Mesothelial cell of epicardium (in vitro differentiated cells): ENCODE data around the gene BRIP1. TPM values are rescaled to one million over a fixed set of nuclear protein-coding genes. Genes with fewer than 3 reads are reported as not detected.

Experiments used
- DNase-seq, 2 experiments: peaks; one replicate each; pipeline ENCODE4 v3.0.0; 2021; ENCODE audit warnings: low spot score in 2 of 2; ENCODE audit not compliant: unreplicated experiment in 2 of 2
- H3K27ac Mint-ChIP-seq: 2 replicates; pipeline ENCODE4 v1.8.0; 2021; ENCODE audit warnings: mixed read lengths
- H3K27me3 Mint-ChIP-seq: 2 replicates; pipeline ENCODE4 v1.8.0; 2021; ENCODE audit warnings: low read depth, mixed read lengths
- H3K36me3 Mint-ChIP-seq: 2 replicates; pipeline ENCODE4 v1.8.0; 2021; ENCODE audit warnings: mixed read lengths
- H3K4me1 Mint-ChIP-seq: 2 replicates; pipeline ENCODE4 v1.8.0; 2021; ENCODE audit warnings: mixed read lengths
- H3K4me3 Mint-ChIP-seq: 2 replicates; pipeline ENCODE4 v1.8.0; 2021; ENCODE audit warnings: mild to moderate bottlenecking, moderate library complexity, mixed read lengths
- H3K9me3 Mint-ChIP-seq: 2 replicates; pipeline ENCODE4 v1.8.0; 2021; ENCODE audit warnings: mixed read lengths
- total RNA-seq: library from RNA; stranded (reverse); gene quantifications from 3 replicates; pipeline ENCODE4 v1.2.1, GENCODE V29; 2021
- TF ChIP-seq, protein P1 (sequence below): fragments of 200-600 bp; sonication (generic); IDR thresholded peaks from one replicate; pipeline ENCODE4 v1.5.0; 2021; ENCODE audit warnings: antibody characterized with exemption; ENCODE audit not compliant: unreplicated experiment

BRIP1 gene
- total RNA-seq, 1 donor from 2014 or later: 12.3 TPM

DNA sequence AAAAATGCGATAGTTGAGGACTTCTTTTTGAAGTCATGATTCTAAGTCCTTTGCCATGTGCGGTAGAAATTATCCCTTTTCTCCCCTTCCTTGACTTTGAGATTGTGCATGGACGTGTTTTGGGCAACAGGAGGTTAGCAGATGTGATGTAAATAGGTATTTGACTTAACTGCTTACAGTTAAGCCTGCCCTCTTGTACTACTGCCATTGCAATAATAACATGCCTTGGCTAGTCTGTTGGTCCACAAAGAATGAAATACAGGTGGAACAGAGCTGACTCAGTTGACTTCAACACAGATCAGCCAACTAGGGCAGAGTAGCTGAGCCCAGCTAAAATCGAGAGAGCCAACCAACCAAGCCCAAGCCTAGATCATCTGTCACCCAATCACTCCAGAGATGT lies 125.5 kb downstream of the BRIP1 start:
- H3K9me3 Mint-ChIP-seq: peaks cover 47% of the 10 kb centered on the region
- H3K4me1 Mint-ChIP-seq: no peaks in the 10 kb centered on the region
- H3K4me3 Mint-ChIP-seq: no peak overlapping the region
- H3K27ac Mint-ChIP-seq: no peak overlapping the region
- H3K27me3 Mint-ChIP-seq: no peaks in the 10 kb centered on the region
- TF ChIP-seq, protein P1, sequence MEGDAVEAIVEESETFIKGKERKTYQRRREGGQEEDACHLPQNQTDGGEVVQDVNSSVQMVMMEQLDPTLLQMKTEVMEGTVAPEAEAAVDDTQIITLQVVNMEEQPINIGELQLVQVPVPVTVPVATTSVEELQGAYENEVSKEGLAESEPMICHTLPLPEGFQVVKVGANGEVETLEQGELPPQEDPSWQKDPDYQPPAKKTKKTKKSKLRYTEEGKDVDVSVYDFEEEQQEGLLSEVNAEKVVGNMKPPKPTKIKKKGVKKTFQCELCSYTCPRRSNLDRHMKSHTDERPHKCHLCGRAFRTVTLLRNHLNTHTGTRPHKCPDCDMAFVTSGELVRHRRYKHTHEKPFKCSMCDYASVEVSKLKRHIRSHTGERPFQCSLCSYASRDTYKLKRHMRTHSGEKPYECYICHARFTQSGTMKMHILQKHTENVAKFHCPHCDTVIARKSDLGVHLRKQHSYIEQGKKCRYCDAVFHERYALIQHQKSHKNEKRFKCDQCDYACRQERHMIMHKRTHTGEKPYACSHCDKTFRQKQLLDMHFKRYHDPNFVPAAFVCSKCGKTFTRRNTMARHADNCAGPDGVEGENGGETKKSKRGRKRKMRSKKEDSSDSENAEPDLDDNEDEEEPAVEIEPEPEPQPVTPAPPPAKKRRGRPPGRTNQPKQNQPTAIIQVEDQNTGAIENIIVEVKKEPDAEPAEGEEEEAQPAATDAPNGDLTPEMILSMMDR: no peak
- DNase-seq: no peak
- peaks cover 62% of the 10 kb centered on the region for H3K36me3 Mint-ChIP-seq

DNA sequence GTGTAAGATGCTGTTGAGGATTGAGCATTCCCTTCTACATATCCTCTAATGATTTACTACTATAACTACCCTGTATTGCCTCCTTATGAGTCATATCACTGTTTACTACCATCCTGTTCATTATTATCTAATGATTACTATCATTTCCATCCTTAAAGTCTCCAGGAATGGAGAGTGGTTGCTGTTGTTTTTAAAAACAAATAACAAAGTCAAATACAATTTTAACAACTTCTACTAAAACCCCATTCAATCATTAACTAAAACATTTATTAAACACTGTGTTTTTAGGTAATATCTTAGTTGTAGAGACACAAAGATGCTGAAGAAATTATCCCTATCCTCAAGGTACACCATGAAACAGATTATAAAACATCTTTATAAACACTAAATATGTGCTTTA lies 126.9 kb downstream of the BRIP1 start:
- Mint-ChIP-seq H3K36me3 (peaks cover 48% of the 10 kb centered on the region), H3K4me3 (no peak overlapping the region), H3K27ac (no peak overlapping the region), H3K4me1 (no peaks in the 10 kb centered on the region), H3K27me3 (no peaks in the 10 kb centered on the region), H3K9me3 (peaks cover 36% of the 10 kb centered on the region)
- no peak for DNase-seq
- TF ChIP-seq, protein P1: no peak

DNA sequence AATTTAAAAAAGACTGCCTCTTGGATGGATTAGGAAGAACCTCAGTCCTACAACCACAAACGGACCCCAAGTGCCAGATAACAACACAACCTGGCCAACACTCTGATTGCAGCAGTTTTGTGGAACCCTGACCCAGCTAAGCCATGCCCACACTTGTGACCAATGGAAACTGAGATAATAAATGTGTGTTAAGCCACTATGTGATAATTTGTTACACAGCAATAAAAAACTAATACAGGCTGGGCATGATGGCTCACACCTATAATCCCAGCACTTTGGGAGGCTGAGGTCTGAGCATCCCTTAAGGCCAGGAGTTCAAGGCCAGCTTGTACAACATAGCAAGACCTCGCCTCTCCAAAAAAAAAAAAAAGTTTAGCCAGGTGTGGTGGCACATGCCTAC lies 127.5 kb downstream of the BRIP1 start:
- DNase-seq: no peak
- no peaks in the 10 kb centered on the region for H3K4me1 Mint-ChIP-seq
- H3K27ac Mint-ChIP-seq: no peak overlapping the region
- H3K36me3 Mint-ChIP-seq: peaks cover 42% of the 10 kb centered on the region
- H3K4me3 Mint-ChIP-seq: no peak overlapping the region
- no peaks in the 10 kb centered on the region for H3K27me3 Mint-ChIP-seq
- H3K9me3 Mint-ChIP-seq: peaks cover 29% of the 10 kb centered on the region
- TF ChIP-seq, protein P1: no peak

DNA sequence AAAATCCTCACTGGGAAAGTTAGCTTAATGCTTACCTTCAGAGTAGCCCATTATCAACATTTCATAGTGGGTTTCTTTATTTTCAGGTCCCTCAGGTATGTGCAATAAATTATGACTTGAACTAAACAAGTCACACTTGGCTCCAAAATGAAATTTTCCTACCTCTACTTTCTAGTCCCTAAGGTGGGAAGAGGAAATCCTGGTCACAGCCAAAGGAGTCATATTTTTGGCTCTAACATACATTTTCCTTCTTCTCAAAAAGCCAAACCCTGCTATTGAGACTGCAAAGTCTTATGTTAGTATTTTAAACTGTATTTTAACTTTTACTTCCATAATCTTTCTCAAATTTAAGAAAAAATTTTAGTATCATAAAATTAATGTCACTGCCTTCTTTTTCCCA lies 128.9 kb downstream of the BRIP1 start:
- no peak for DNase-seq
- no peak overlapping the region for H3K4me3 Mint-ChIP-seq
- no peak overlapping the region for H3K27ac Mint-ChIP-seq
- TF ChIP-seq, protein P1: no peak
- H3K4me1 Mint-ChIP-seq: no peaks in the 10 kb centered on the region
- no peaks in the 10 kb centered on the region for H3K27me3 Mint-ChIP-seq
- H3K9me3 Mint-ChIP-seq: peaks cover 23% of the 10 kb centered on the region
- peaks cover 29% of the 10 kb centered on the region for H3K36me3 Mint-ChIP-seq

DNA sequence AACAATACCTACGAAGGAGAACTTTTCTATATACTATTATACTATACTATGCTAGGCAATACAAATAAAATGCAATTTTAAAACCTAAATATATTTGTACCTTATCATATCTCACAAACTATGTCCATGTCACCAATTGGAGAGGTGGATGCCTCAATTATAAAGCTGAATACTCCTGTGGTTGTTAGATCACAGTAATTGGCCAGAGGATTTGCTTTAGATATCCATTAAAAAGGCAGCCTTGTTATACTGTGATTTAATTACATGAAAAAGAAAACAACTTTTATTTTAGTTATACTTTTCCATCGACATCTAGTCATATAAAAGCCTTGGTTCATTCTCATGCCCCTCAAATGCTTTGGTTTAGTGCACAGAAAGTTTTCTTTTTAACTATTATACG lies 129.3 kb downstream of the BRIP1 start:
- no peak overlapping the region for H3K4me3 Mint-ChIP-seq
- no peak overlapping the region for H3K27ac Mint-ChIP-seq
- H3K4me1 Mint-ChIP-seq: no peaks in the 10 kb centered on the region
- no peak for DNase-seq
- TF ChIP-seq, protein P1: no peak
- H3K36me3 Mint-ChIP-seq: peaks cover 27% of the 10 kb centered on the region
- peaks cover 19% of the 10 kb centered on the region for H3K9me3 Mint-ChIP-seq
- no peaks in the 10 kb centered on the region for H3K27me3 Mint-ChIP-seq

DNA sequence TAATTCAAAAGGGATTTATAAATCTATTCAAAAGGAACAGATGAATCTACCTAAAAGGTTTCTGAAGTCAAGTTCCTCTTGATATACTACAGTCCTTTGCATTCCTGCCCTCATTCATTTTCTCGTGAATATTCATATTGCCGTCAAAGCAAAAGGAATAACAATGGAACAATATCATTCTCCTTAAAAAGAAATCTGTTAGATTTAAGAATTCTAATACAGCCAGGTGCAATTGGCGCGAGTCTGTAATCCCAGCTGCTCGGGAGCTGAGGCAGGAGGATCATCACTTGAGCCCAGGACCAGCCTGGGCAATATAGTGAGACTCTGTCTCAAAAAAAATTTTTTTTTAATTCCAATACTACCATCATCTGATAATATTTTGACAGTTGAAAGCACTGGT lies 130.3 kb downstream of the BRIP1 start:
- no peak overlapping the region for H3K4me3 Mint-ChIP-seq
- TF ChIP-seq, protein P1: no peak
- H3K27ac Mint-ChIP-seq: no peak overlapping the region
- H3K9me3 Mint-ChIP-seq: peaks cover 18% of the 10 kb centered on the region
- peaks cover 26% of the 10 kb centered on the region for H3K36me3 Mint-ChIP-seq
- no peak for DNase-seq
- no peaks in the 10 kb centered on the region for H3K4me1 Mint-ChIP-seq
- H3K27me3 Mint-ChIP-seq: no peaks in the 10 kb centered on the region
